Measurements from ENCODE around the gene SLC26A4. TPM values are rescaled to one million over a fixed set of nuclear protein-coding genes. Genes with fewer than 3 reads are reported as not detected.
A peak's percentile ranks its signal among the peaks of the same experiment; 100 is the strongest.

The SLC26A4 gene
- total and polyA plus RNA-seq, 10 of the 15 experiments (the other 5 are each of a cell fraction or from before 2014, with no cell fraction given): 0.01 to 0.18 (median 0.08) TPM; not detected in 5

- TF ChIP-seq RB1 (IDR thresholded peaks at IDR 0.05; ENCODE audit: borderline replicate concordance) (no peak), ZBTB11 (CRISPR knock-in tag; IDR thresholded peaks at IDR 0.05) (0 out of 2 replicates have a peak, but pooled peaks have one; percentile 5), CEBPZ (IDR thresholded peaks at IDR 0.05; ENCODE audit: low read depth, low read length) (no peak), IRF3 (IDR thresholded peaks at IDR 0.05) (no peak), RBBP5 (conservative IDR thresholded peaks at IDR 0.05) (no peak), TARDBP (IDR thresholded peaks at IDR 0.05; ENCODE audit: borderline replicate concordance) (no peak; the same call in 1 of the 2 replicates), SREBF1 (IDR thresholded peaks at IDR 0.05; ENCODE audit: low read length) (peak; percentile 58; the same call in 1 of the 2 replicates), PKNOX1 (IDR thresholded peaks at IDR 0.05) (0 out of 2 replicates have a peak, but pooled peaks have one; percentile 5), LARP7 (IDR thresholded peaks at IDR 0.05) (peak; percentile 44; the same call in 1 of the 2 replicates), SRF (IDR thresholded peaks at IDR 0.05; ENCODE audit: low read depth in 2 of 2, low read length in 2 of 2) (peak; percentile 79 to 88), REST (IDR thresholded peaks at IDR 0.05; ENCODE audit: low read depth, low read length) (no peak), SMARCA5 (IDR thresholded peaks at IDR 0.05) (peak; percentile 94), USF2 (IDR thresholded peaks at IDR 0.05; ENCODE audit: borderline replicate concordance, low read depth, low read length) (no peak), RUNX3 (IDR thresholded peaks at IDR 0.05; ENCODE audit: low read length) (peak; percentile 92), MTA3 (IDR thresholded peaks at IDR 0.05; ENCODE audit: borderline replicate concordance, low read length) (no peak; the same call in 1 of the 2 replicates), BCL11A (IDR thresholded peaks at IDR 0.05; ENCODE audit: low read depth, low read length) (no peak)
These were observed 83.1 kb downstream of the SLC26A4 start, which contains the start of gene CBLL1 (continued) for GRCh38 chr7:107743567-107744344.
